GM18907 (cell line): ENCODE results near the gene TMEM95.

Source experiments
- ATAC-seq: cut with Tn5 transposase; IDR thresholded peaks from one replicate; pipeline ENCODE4 v1.9.1; 2021; ENCODE audit warnings: mild to moderate bottlenecking, moderate library complexity; ENCODE audit not compliant: unreplicated experiment

The TMEM95 gene

DNA sequence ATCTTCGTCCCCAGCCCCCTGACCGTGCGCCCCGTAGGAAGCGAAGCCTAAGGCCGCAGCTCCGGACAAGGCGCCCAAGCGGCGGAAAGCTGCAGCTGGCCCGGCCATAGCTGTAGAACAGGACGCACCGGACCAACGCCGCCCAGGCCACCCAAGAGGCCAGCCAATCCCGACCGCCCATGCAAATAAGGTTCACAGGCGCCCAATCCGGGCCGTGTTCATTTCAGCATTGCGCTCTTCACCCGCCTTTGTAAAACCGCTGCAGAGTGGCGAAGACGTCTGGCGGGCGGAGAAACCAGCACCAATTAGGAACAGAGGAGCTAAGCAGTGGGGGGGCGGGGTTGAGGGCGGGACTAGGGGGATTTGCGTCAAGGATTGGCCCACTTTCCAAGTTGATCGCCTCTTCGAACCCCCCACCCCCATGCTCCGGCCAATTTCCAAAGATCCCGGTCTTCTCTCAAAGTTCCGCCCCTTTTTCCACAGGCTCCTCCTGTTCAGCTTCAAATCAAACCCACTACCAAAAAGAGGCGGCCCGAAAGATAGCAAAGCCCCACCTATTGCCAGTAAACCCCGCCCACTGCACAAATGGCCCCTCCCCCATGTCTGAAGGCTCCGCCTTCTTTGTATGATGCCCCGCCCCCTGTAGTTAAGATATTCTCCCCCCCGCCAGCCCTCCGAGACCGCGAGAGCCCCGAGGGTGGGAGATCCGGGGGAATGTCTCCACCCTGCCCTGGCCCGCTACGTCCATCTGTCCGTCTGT, 49.2 kb downstream of the TMEM95 start, which contains the start of gene TMEM256:
TMEM256 (minus strand) TSS at position 121 of the 760 bp plus-strand sequence; CDS start at position 108, 13 bp downstream.
- peak; percentile 91 for ATAC-seq

DNA sequence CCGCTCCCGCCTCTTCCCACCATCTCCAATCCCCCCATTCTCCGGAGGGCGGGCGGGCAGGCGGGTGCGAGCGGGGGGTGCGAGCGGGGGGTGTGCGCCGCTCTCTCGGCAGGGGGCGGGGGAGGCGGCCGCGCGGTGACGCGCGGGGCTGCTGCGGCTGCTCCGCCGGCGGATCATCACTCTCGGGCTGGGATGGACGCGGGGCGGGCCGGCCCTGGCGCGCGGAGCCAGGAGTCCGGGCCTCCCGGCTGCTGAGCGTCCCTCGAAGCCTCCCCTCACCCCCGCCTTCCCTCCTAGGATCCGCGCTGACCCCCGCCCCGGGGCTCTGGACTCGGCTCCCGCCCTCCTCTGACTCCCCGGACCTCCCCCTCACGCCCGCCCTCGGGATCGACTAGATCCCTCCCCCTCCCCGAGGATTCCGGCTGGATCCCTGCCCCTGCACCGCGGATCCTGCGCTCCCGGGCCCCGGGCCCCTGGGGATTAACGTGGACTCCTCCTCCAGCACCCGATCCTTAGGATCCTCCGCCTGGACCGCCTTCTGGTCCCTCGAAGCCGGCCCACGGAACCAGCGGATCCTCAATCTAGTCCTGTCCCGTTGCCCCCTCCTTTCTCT, 49.9 kb downstream of the TMEM95 start:
- ATAC-seq: peak; percentile 10

DNA sequence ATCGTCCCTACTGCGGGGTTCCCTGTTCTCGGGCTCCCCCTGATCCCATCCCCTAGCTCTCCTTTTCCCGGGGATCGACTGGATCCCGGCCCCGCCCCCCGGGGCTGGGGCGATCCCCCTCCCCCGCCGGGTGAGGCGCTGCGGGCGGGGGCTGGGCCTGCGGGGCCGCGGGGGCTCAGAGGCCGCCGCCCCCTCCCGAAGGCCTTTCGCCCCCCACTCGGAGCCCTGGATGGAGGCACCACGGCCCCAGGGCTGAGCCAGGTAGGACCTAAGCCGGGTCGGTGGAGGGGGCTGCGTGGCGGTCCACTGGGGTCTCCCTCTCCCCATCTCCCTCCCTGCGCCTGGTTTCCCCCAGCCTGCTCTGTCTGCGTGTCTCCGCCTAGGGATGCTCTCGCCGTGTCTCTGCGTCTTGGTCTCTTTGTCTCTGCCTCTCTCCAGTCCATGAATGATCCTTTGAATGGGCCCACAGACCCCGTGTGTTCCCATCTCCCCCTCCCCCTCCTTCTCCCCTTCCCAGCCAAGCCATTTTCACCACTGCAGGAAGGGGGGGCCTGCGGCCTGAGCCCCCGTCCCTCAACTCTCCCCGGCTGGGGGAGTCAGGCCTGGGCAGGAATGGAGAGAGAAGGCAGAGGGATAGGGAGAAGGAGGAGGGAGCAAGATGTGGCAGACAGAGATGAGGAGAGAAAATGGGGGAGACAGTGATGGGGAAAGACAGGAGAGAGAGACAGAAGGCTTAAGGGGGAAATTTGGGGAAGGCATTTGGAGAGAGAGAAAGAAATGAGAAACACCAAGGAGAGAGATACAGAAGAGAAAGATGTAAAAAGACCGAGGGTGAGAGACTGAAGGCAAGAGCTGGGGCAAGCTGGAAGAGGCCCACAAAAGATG, 50.6 kb downstream of the TMEM95 start:
- no peak for ATAC-seq

DNA sequence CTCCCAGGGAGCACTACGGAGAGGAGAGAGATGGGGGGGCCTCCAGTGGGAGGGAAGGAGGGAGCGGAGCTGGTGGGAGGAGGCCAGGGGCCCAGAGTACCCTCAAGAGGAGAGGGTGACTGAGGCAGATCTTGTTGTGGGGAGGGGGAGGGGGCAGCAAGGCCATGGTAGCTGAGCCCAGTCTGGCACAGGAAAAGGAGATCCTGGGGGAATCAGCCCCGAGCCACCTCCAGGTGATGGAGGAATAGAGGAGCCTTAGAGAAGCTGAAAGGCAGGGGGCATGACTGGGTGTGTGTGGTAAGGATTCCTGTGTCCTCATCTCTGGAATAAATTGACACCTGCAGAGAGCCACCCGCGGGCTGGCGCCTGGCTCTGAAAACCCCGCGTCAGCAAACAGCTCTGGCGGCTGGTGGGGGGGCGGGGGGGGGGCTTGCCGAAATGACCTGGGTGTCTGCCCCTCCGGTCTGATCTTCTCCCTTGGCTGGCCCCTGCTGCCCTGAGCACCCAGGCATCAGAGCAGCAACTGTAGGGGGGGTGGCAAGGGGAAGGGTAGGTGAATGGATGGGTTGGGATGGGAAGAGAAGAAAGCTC, 51.4 kb downstream of the TMEM95 start:
- ATAC-seq: no peak
